Chondrocyte (in vitro differentiated cells): Measurements from ENCODE around the gene CAP1. TPM values are rescaled to one million over a fixed set of nuclear protein-coding genes. Genes with fewer than 3 reads are reported as not detected.

Experiments used
- DNase-seq: peaks from one replicate; pipeline ENCODE4 v3.0.0; 2021; ENCODE audit warnings: mixed read lengths, low spot score
- H3K27ac Mint-ChIP-seq: one replicate; pipeline ENCODE4 v1.8.0; 2021; ENCODE audit warnings: mild to moderate bottlenecking, moderate library complexity, mixed read lengths; ENCODE audit not compliant: unreplicated experiment
- H3K27me3 Mint-ChIP-seq: 2 replicates; pipeline ENCODE4 v1.8.0; 2021; ENCODE audit warnings: low read depth, mixed read lengths
- H3K36me3 Mint-ChIP-seq: 2 replicates; pipeline ENCODE4 v1.8.0; 2021; ENCODE audit warnings: low read depth, mixed read lengths
- H3K4me1 Mint-ChIP-seq: 2 replicates; pipeline ENCODE4 v1.8.0; 2021; ENCODE audit warnings: low read depth, mild to moderate bottlenecking, mixed read lengths
- H3K4me3 Mint-ChIP-seq: one replicate; pipeline ENCODE4 v1.8.0; 2021; ENCODE audit warnings: mild to moderate bottlenecking, moderate library complexity, mixed read lengths; ENCODE audit not compliant: unreplicated experiment
- H3K9me3 Mint-ChIP-seq: 2 replicates; pipeline ENCODE4 v1.8.0; 2021; ENCODE audit warnings: low read depth, mixed read lengths
- total RNA-seq: library from RNA; stranded (reverse); gene quantifications from 3 replicates; pipeline ENCODE4 v1.2.1, GENCODE V29; 2021
- TF ChIP-seq, protein P1 (sequence below): fragments of 200-600 bp; sonication (generic); IDR thresholded peaks from 2 replicates; pipeline ENCODE4 v1.5.0; 2021; ENCODE audit warnings: antibody characterized with exemption, mild to moderate bottlenecking, moderate library complexity

The CAP1 gene
- total RNA-seq, 1 donor from 2014 or later = 576 TPM

DNA sequence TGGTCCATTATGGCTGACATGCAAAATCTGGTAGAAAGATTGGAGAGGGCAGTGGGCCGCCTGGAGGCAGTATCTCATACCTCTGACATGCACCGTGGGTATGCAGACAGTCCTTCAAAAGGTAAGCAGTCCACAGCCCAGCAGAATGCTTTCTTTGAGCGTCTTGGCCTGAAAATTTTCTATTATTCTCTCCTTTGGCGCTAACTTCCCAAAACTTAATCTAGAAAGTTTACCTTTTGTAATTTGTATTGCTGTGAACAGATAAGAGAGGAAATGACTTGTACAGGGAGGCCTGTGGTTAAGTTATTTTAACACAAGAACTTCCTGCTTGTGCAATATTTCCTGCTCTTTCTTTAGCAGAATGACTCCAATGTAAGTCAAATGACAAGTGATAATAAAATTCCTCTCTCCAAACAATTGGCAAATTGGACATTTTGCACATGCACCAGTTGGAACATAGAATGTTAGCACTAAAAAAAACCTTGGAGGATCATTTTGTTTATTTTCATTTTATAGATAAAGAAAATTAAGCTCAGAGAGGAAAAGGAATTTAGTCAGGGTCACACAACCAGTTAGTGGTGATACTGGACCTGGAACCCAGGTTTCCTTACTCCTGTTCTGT is 18.9 kb downstream of the CAP1 start:
- H3K4me1 Mint-ChIP-seq = peaks cover 51% of the 10 kb centered on the region

DNA sequence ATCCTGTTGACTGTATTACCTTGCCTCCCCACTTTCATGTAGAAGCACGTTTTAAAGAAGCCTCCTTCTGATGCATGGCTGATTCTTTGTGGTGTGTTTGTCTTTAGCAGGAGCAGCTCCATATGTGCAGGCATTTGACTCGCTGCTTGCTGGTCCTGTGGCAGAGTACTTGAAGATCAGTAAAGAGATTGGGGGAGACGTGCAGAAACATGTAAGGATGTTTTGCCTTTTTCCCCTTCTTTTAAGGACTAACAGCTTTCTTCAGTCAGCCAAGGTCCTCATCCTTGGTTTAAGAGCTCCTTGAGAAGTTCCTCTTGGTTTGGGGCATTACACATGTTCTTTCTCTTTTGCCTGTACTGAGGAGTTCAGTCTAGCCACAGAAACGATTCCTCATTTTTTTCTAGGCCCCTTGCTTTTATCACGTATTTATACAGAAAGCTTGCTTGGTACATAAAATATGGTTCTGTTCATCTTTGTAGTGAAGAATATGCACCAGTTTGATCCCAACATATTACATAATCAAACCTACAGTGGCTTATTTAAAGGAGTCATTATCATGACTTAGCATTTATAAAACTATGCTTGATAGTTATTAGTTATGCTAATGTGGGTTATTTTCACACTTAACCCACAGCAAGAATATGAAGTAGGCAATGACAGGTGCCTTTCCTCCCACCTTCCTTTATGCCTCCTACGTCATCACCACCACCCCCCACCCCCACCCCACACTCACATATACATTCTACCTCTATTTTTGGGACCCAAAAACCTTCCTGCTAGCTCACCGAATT is 19.6 kb downstream of the CAP1 start:
- Mint-ChIP-seq H3K4me3 (no peak overlapping the region), H3K9me3 (no peaks in the 10 kb centered on the region), H3K27me3 (no peaks in the 10 kb centered on the region), H3K36me3 (peaks cover 36% of the 10 kb centered on the region), H3K4me1 (peaks cover 45% of the 10 kb centered on the region), H3K27ac (peak overlapping the region; percentile 11)
- TF ChIP-seq, protein P1, sequence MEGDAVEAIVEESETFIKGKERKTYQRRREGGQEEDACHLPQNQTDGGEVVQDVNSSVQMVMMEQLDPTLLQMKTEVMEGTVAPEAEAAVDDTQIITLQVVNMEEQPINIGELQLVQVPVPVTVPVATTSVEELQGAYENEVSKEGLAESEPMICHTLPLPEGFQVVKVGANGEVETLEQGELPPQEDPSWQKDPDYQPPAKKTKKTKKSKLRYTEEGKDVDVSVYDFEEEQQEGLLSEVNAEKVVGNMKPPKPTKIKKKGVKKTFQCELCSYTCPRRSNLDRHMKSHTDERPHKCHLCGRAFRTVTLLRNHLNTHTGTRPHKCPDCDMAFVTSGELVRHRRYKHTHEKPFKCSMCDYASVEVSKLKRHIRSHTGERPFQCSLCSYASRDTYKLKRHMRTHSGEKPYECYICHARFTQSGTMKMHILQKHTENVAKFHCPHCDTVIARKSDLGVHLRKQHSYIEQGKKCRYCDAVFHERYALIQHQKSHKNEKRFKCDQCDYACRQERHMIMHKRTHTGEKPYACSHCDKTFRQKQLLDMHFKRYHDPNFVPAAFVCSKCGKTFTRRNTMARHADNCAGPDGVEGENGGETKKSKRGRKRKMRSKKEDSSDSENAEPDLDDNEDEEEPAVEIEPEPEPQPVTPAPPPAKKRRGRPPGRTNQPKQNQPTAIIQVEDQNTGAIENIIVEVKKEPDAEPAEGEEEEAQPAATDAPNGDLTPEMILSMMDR = no peak
- DNase-seq = no peak

More for the DNA sequence above, 18.9 kb downstream of the CAP1 start:
- H3K9me3 Mint-ChIP-seq = no peaks in the 10 kb centered on the region
- H3K27me3 Mint-ChIP-seq = no peaks in the 10 kb centered on the region
- H3K4me3 Mint-ChIP-seq = no peak overlapping the region
- TF ChIP-seq, protein P1 = no peak
- DNase-seq = no peak
- H3K27ac Mint-ChIP-seq = peak overlapping the region; percentile 59
- peaks cover 33% of the 10 kb centered on the region for H3K36me3 Mint-ChIP-seq

DNA sequence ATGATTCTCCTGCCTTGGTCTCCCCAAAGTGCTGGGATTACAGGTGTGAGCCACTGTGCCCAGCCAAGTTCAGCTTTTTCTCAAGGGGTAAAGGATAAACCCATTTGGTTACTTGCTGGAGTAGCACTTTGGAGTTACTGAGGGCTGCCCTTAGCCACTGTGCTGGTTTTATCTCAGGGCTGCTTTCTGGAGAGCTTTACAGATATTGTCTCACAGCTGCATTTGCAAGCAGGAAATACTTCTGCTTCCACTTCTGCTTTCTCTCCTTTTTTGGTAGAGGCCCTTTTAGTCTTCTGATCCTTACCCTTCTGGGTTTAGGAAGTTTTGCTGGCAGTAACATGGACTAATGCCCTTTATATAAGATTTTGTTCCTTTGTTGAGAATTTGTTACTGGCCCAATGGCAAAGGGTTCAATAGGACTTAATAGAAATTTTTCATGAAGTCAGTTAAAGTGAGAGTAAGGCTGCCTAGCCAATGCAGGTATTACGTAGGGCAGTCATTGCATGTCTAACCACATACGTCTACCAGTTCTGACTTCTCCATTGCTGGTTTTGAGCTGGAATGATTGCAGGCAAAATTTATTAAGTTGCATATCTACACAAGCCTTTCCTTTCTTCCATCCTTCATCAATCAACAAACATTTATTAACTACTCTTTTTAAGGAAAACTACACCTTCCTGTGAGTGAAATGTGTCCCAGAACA is 24.4 kb downstream of the CAP1 start:
- Mint-ChIP-seq H3K27me3 (no peaks in the 10 kb centered on the region), H3K9me3 (no peaks in the 10 kb centered on the region), H3K36me3 (peaks cover 65% of the 10 kb centered on the region), H3K4me1 (peaks cover 11% of the 10 kb centered on the region), H3K4me3 (no peak overlapping the region), H3K27ac (no peak overlapping the region)
- DNase-seq = no peak
- TF ChIP-seq, protein P1 = no peak

DNA sequence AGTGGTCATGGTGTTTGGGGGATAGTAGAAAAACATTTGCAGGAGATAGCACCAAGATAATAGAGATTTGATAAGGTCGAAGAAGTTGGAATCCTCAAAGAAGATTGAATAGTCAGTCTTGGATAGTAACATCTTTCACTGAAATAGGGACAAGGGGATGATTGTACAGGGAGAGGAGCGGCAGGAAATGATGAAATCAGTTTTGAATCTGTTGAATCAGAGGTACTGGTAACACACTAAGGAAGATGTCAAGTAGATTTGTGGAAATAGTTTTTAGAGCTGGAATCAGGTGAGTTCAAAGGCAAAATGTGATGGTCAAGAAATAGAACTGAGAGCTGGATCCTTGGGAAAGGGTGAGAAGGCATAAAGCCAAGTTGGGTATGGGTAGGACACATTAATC is 26.5 kb downstream of the CAP1 start:
- DNase-seq = no peak
- H3K9me3 Mint-ChIP-seq = no peaks in the 10 kb centered on the region
- H3K4me1 Mint-ChIP-seq = peaks cover 10% of the 10 kb centered on the region
- H3K36me3 Mint-ChIP-seq = peaks cover 69% of the 10 kb centered on the region
- no peak overlapping the region for H3K4me3 Mint-ChIP-seq
- TF ChIP-seq, protein P1 = no peak
- H3K27me3 Mint-ChIP-seq = no peaks in the 10 kb centered on the region
- H3K27ac Mint-ChIP-seq = peak overlapping the region; percentile 23

DNA sequence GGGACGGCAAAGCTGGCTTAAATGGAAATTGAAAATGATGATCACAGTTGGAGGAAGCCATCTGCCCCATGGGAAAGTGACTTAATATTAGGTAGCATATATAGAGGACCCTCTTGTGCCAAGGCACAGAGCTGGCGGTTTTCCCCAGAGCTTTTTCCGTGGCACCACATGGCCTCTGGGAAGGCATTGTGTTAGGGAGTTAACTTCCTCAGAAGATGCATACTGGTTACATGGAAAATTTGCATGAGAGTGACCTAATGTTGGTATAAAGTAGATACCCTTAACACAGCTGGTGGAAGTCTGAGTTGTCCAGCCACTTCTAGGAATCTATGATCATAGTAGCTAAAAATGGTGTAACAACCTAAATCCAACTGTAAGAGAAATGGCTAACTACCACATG is 27.3 kb downstream of the CAP1 start:
- Mint-ChIP-seq H3K4me1 (peaks cover 10% of the 10 kb centered on the region), H3K4me3 (no peak overlapping the region), H3K27me3 (no peaks in the 10 kb centered on the region), H3K9me3 (no peaks in the 10 kb centered on the region), H3K36me3 (peaks cover 71% of the 10 kb centered on the region), H3K27ac (no peak overlapping the region)
- TF ChIP-seq, protein P1 = no peak
- DNase-seq = no peak
